GM19463 (cell line): ENCODE data around the gene AKAP13.
A peak's percentile ranks its signal among the peaks of the same experiment; 100 is the strongest.

Experiments used
- ATAC-seq: cut with Tn5 transposase; IDR thresholded peaks from one replicate; pipeline ENCODE4 v1.9.1; 2021; ENCODE audit warnings: mild to moderate bottlenecking, moderate library complexity; ENCODE audit not compliant: unreplicated experiment

The AKAP13 gene

GRCh38 chr15:85591622-85592021 lies 211.2 kb downstream of the AKAP13 start:
- no peak for ATAC-seq

- no peak for ATAC-seq
Observed at GRCh38 chr15:85592148-85592547, 211.7 kb downstream of the AKAP13 start.

- no peak for ATAC-seq
Observed at GRCh38 chr15:85593809-85594445, 213.5 kb downstream of the AKAP13 start.

- ATAC-seq, result no peak
Observed at GRCh38 chr15:85595804-85596536, 215.6 kb downstream of the AKAP13 start.

- ATAC-seq, result no peak
Observed at GRCh38 chr15:85597155-85597815, 216.9 kb downstream of the AKAP13 start.

GRCh38 chr15:85598219-85598618 lies 217.8 kb downstream of the AKAP13 start:
- no peak for ATAC-seq

GRCh38 chr15:85598718-85599398 lies 218.5 kb downstream of the AKAP13 start:
- ATAC-seq, result no peak

- no peak for ATAC-seq
Observed at GRCh38 chr15:85600001-85600400, 219.6 kb downstream of the AKAP13 start.

- no peak for ATAC-seq
Observed at GRCh38 chr15:85603160-85603559, 222.8 kb downstream of the AKAP13 start.

GRCh38 chr15:85603703-85604102 lies 223.3 kb downstream of the AKAP13 start:
- ATAC-seq, result no peak

- ATAC-seq, result no peak
Observed at GRCh38 chr15:85604194-85604593, 223.8 kb downstream of the AKAP13 start.

- no peak for ATAC-seq
Observed at GRCh38 chr15:85606738-85607137, 226.3 kb downstream of the AKAP13 start.

GRCh38 chr15:85607141-85607806 lies 226.9 kb downstream of the AKAP13 start:
- ATAC-seq, result no peak

GRCh38 chr15:85607842-85608241 lies 227.4 kb downstream of the AKAP13 start:
- ATAC-seq, result no peak

GRCh38 chr15:85609492-85609891 lies 229.1 kb downstream of the AKAP13 start:
- ATAC-seq, result no peak

GRCh38 chr15:85611361-85611760 lies 231.0 kb downstream of the AKAP13 start:
- no peak for ATAC-seq

GRCh38 chr15:85614059-85614458 lies 233.7 kb downstream of the AKAP13 start:
- ATAC-seq, result no peak

- peak; percentile 52 for ATAC-seq
Observed at GRCh38 chr15:85615930-85616329, 235.5 kb downstream of the AKAP13 start.

- ATAC-seq, result no peak
Observed at GRCh38 chr15:85616549-85617110, 236.2 kb downstream of the AKAP13 start.

- ATAC-seq, result no peak
Observed at GRCh38 chr15:85618228-85618505, 237.8 kb downstream of the AKAP13 start.

- ATAC-seq, result peak; percentile 57
Observed at GRCh38 chr15:85618956-85619491, 238.6 kb downstream of the AKAP13 start.
